Neural crest cell (in vitro differentiated cells): ENCODE measurements around the gene SBF2. TPM values are rescaled to one million over a fixed set of nuclear protein-coding genes. Genes with fewer than 3 reads are reported as not detected.

Experiments used
- DNase-seq: peaks from one replicate; pipeline ENCODE4 v3.0.0; 2021; ENCODE audit warnings: low read depth, mixed read lengths, low spot score
- H3K27ac Mint-ChIP-seq: one replicate; pipeline ENCODE4 v1.8.0; 2021; ENCODE audit warnings: mild to moderate bottlenecking, mixed read lengths; ENCODE audit not compliant: unreplicated experiment
- H3K27me3 Mint-ChIP-seq: 2 replicates; pipeline ENCODE4 v1.8.0; 2021; ENCODE audit warnings: low read depth, mild to moderate bottlenecking, mixed read lengths
- H3K36me3 Mint-ChIP-seq: 2 replicates; pipeline ENCODE4 v1.8.0; 2021; ENCODE audit warnings: low read depth, mild to moderate bottlenecking, mixed read lengths
- H3K4me1 Mint-ChIP-seq: 2 replicates; pipeline ENCODE4 v1.8.0; 2021; ENCODE audit warnings: mixed read lengths
- H3K4me3 Mint-ChIP-seq: one replicate; pipeline ENCODE4 v1.8.0; 2021; ENCODE audit warnings: mild to moderate bottlenecking, mixed read lengths
- H3K9me3 Mint-ChIP-seq: 2 replicates; pipeline ENCODE4 v1.8.0; 2021; ENCODE audit warnings: mixed read lengths
- CTCF ChIP-seq: fragments of 200-600 bp; sonication (generic); conservative IDR thresholded peaks from 2 replicates; pipeline ENCODE4 v1.5.0; 2021; ENCODE audit warnings: antibody characterized with exemption, mild to moderate bottlenecking
- total RNA-seq: library from RNA; stranded (reverse); gene quantifications from 2 replicates; pipeline ENCODE4 v1.2.1, GENCODE V29; 2021

SBF2 gene
- total RNA-seq, 1 donor from 2014 or later = 30.2 TPM

- no peaks in the 10 kb centered on the region for H3K36me3 Mint-ChIP-seq
- no peaks in the 10 kb centered on the region for H3K9me3 Mint-ChIP-seq
- H3K27ac Mint-ChIP-seq = peak overlapping the region; percentile 17
- peak overlapping the region; percentile 89 for H3K4me3 Mint-ChIP-seq
- no peak for DNase-seq
- H3K4me1 Mint-ChIP-seq = peaks cover 24% of the 10 kb centered on the region
- TF ChIP-seq CTCF = no peak
- H3K27me3 Mint-ChIP-seq = peaks cover 41% of the 10 kb centered on the region
Observed at GRCh38 chr11:10295064-10295901, 1.3 kb upstream of the SBF2 start.

- H3K36me3 Mint-ChIP-seq = no peaks in the 10 kb centered on the region
- no peaks in the 10 kb centered on the region for H3K9me3 Mint-ChIP-seq
- TF ChIP-seq CTCF = no peak
- H3K27ac Mint-ChIP-seq = peak overlapping the region; percentile 91
- peak overlapping the region; percentile 97 for H3K4me3 Mint-ChIP-seq
- H3K4me1 Mint-ChIP-seq = peaks cover 28% of the 10 kb centered on the region
- no peak for DNase-seq
- H3K27me3 Mint-ChIP-seq = peaks cover 35% of the 10 kb centered on the region
Observed at GRCh38 chr11:10294290-10294953, 403 bp upstream of the SBF2 start.

- no peaks in the 10 kb centered on the region for H3K9me3 Mint-ChIP-seq
- H3K27ac Mint-ChIP-seq = no peak overlapping the region
- peak overlapping the region; percentile 88 for H3K4me3 Mint-ChIP-seq
- DNase-seq = no peak
- no peaks in the 10 kb centered on the region for H3K36me3 Mint-ChIP-seq
- H3K4me1 Mint-ChIP-seq = peaks cover 28% of the 10 kb centered on the region
- H3K27me3 Mint-ChIP-seq = peaks cover 22% of the 10 kb centered on the region
- TF ChIP-seq CTCF = no peak
Observed at GRCh38 chr11:10291801-10292638, 2.0 kb downstream of the SBF2 start.

GRCh38 chr11:10289765-10290380 is 4.1 kb downstream of the SBF2 start:
- peak overlapping the region; percentile 8 for H3K4me3 Mint-ChIP-seq
- TF ChIP-seq CTCF = no peak
- no peaks in the 10 kb centered on the region for H3K36me3 Mint-ChIP-seq
- no peak for DNase-seq
- peaks cover 24% of the 10 kb centered on the region for H3K4me1 Mint-ChIP-seq
- no peak overlapping the region for H3K27ac Mint-ChIP-seq
- H3K9me3 Mint-ChIP-seq = no peaks in the 10 kb centered on the region
- peaks cover 1% of the 10 kb centered on the region for H3K27me3 Mint-ChIP-seq
